ENCODE measurements around the gene MND1. TPM values are rescaled to one million over a fixed set of nuclear protein-coding genes. Genes with fewer than 3 reads are reported as not detected.

MND1 gene
- total and polyA plus RNA-seq, 2 experiments from 2014 or later, result 1.2 to 4.9 TPM

- Histone ChIP-seq H3K4me2 (ENCODE audit: unreplicated experiment) (no peak overlapping the region), H3K27me3 (replicated peaks; ENCODE audit: insufficient read depth) (no peaks in the 10 kb centered on the region), H3K9ac (no peak overlapping the region), H3K9me2 (ENCODE audit: insufficient read depth) (no peaks in the 10 kb centered on the region), H3K27ac (no peak overlapping the region), H3K4me1 (ENCODE audit: insufficient read depth) (no peaks in the 10 kb centered on the region), H3K79me2 (ENCODE audit: insufficient read depth) (no peaks in the 10 kb centered on the region), H3K9me3 (ENCODE audit: low read depth) (no peaks in the 10 kb centered on the region), H3K36me3 (ENCODE audit: low read depth) (no peaks in the 10 kb centered on the region), H3F3A (ENCODE audit: insufficient read depth) (no peaks in the 10 kb centered on the region), H2AFZ (no peak overlapping the region), H4K20me1 (ENCODE audit: insufficient read depth) (no peaks in the 10 kb centered on the region), H3K4me3 (no peak overlapping the region)
- in situ Hi-C loops (cut with MboI), result no loop called here
- TF ChIP-seq EZH2 (IDR thresholded peaks at IDR 0.05; ENCODE audit: insufficient read depth, poor library complexity, severe bottlenecking) (no peak), EZH2phosphoT487 (IDR thresholded peaks at IDR 0.05; ENCODE audit: insufficient read depth, low read depth) (no peak)
- 92 to 98% methylated on average over 3 of the region's 3 CpGs for WGBS, 2 experiments (ENCODE audit: low coverage in 1 of 2, low lambda C conversion rate in 2 of 2, missing lambda C conversion rate in 2 of 2)
- no peak for DNase-seq
Observed at GRCh38 chr4:153398713-153399112, 54.2 kb downstream of the MND1 start.

GRCh38 chr4:153399358-153399757, 54.9 kb downstream of the MND1 start:
- TF ChIP-seq EZH2 (IDR thresholded peaks at IDR 0.05; ENCODE audit: insufficient read depth, poor library complexity, severe bottlenecking) (no peak), EZH2phosphoT487 (IDR thresholded peaks at IDR 0.05; ENCODE audit: insufficient read depth, low read depth) (no peak)
- Histone ChIP-seq H3K27ac (no peak overlapping the region), H3K4me1 (ENCODE audit: insufficient read depth) (no peaks in the 10 kb centered on the region), H3K9ac (no peak overlapping the region), H3F3A (ENCODE audit: insufficient read depth) (no peaks in the 10 kb centered on the region), H3K9me3 (ENCODE audit: low read depth) (no peaks in the 10 kb centered on the region), H3K27me3 (replicated peaks; ENCODE audit: insufficient read depth) (no peaks in the 10 kb centered on the region), H3K79me2 (ENCODE audit: insufficient read depth) (no peaks in the 10 kb centered on the region), H2AFZ (no peak overlapping the region), H3K9me2 (ENCODE audit: insufficient read depth) (no peaks in the 10 kb centered on the region), H3K4me2 (ENCODE audit: unreplicated experiment) (no peak overlapping the region), H3K4me3 (no peak overlapping the region), H3K36me3 (ENCODE audit: low read depth) (no peaks in the 10 kb centered on the region), H4K20me1 (ENCODE audit: insufficient read depth) (no peaks in the 10 kb centered on the region)
- in situ Hi-C loops (cut with MboI), result no loop called here
- no peak for DNase-seq
- WGBS, 2 experiments (ENCODE audit: low coverage in 1 of 2, low lambda C conversion rate in 2 of 2, missing lambda C conversion rate in 2 of 2), result 91 to 94% methylated on average over 3 of the region's 3 CpGs

GRCh38 chr4:153401501-153401900, 57.0 kb downstream of the MND1 start:
- H3K79me2 ChIP-seq (ENCODE audit: insufficient read depth), result no peaks in the 10 kb centered on the region
- no peak overlapping the region for H3K4me3 ChIP-seq
- H3K36me3 ChIP-seq (ENCODE audit: low read depth), result no peaks in the 10 kb centered on the region
- no peaks in the 10 kb centered on the region for H3K4me1 ChIP-seq (ENCODE audit: insufficient read depth)
- in situ Hi-C loops (cut with MboI), result no loop called here
- H3K9me2 ChIP-seq (ENCODE audit: insufficient read depth), result no peaks in the 10 kb centered on the region
- H3K9ac ChIP-seq, result no peak overlapping the region
- no peaks in the 10 kb centered on the region for H3F3A ChIP-seq (ENCODE audit: insufficient read depth)
- no peaks in the 10 kb centered on the region for H4K20me1 ChIP-seq (ENCODE audit: insufficient read depth)
- H3K4me2 ChIP-seq (ENCODE audit: unreplicated experiment), result no peak overlapping the region
- no peak overlapping the region for H3K27ac ChIP-seq
- no peak for DNase-seq
- no peaks in the 10 kb centered on the region for H3K9me3 ChIP-seq (ENCODE audit: low read depth)
- WGBS, 2 experiments (ENCODE audit: low coverage in 1 of 2, low lambda C conversion rate in 2 of 2, missing lambda C conversion rate in 2 of 2), result 95 to 97% methylated on average over 1 of the region's 1 CpG
- H2AFZ ChIP-seq, result no peak overlapping the region
- TF ChIP-seq EZH2 (IDR thresholded peaks at IDR 0.05; ENCODE audit: insufficient read depth, poor library complexity, severe bottlenecking), result no peak
- TF ChIP-seq EZH2phosphoT487 (IDR thresholded peaks at IDR 0.05; ENCODE audit: insufficient read depth, low read depth), result no peak
- H3K27me3 ChIP-seq (replicated peaks; ENCODE audit: insufficient read depth), result no peaks in the 10 kb centered on the region

GRCh38 chr4:153402366-153402765, 57.9 kb downstream of the MND1 start:
- Histone ChIP-seq H2AFZ (no peak overlapping the region), H3K9me2 (ENCODE audit: insufficient read depth) (no peaks in the 10 kb centered on the region), H3K4me2 (ENCODE audit: unreplicated experiment) (no peak overlapping the region), H3F3A (ENCODE audit: insufficient read depth) (no peaks in the 10 kb centered on the region), H3K27me3 (replicated peaks; ENCODE audit: insufficient read depth) (no peaks in the 10 kb centered on the region), H3K27ac (no peak overlapping the region), H3K9ac (no peak overlapping the region), H4K20me1 (ENCODE audit: insufficient read depth) (no peaks in the 10 kb centered on the region), H3K36me3 (ENCODE audit: low read depth) (no peaks in the 10 kb centered on the region), H3K79me2 (ENCODE audit: insufficient read depth) (no peaks in the 10 kb centered on the region), H3K4me1 (ENCODE audit: insufficient read depth) (no peaks in the 10 kb centered on the region), H3K9me3 (ENCODE audit: low read depth) (no peaks in the 10 kb centered on the region), H3K4me3 (no peak overlapping the region)
- no peak for TF ChIP-seq EZH2 (IDR thresholded peaks at IDR 0.05; ENCODE audit: insufficient read depth, poor library complexity, severe bottlenecking)
- TF ChIP-seq EZH2phosphoT487 (IDR thresholded peaks at IDR 0.05; ENCODE audit: insufficient read depth, low read depth), result no peak
- DNase-seq, result peak; percentile 29
- in situ Hi-C loops (cut with MboI), result no loop called here
- WGBS, 2 experiments (ENCODE audit: low coverage in 1 of 2, low lambda C conversion rate in 2 of 2, missing lambda C conversion rate in 2 of 2), result 83 to 93% methylated on average over 2 of the region's 2 CpGs

- no peaks in the 10 kb centered on the region for H3F3A ChIP-seq (ENCODE audit: insufficient read depth)
- DNase-seq, result peak; percentile 16
- H3K27me3 ChIP-seq (replicated peaks; ENCODE audit: insufficient read depth), result no peaks in the 10 kb centered on the region
- H3K4me2 ChIP-seq (ENCODE audit: unreplicated experiment), result no peak overlapping the region
- H3K9ac ChIP-seq, result no peak overlapping the region
- WGBS, 2 experiments (ENCODE audit: low coverage in 1 of 2, low lambda C conversion rate in 2 of 2, missing lambda C conversion rate in 2 of 2), result 98 to 100% methylated on average over 1 of the region's 1 CpG
- in situ Hi-C loops (cut with MboI), result no loop called here
- H3K36me3 ChIP-seq (ENCODE audit: low read depth), result no peaks in the 10 kb centered on the region
- no peaks in the 10 kb centered on the region for H3K4me1 ChIP-seq (ENCODE audit: insufficient read depth)
- H3K27ac ChIP-seq, result no peak overlapping the region
- no peak overlapping the region for H3K4me3 ChIP-seq
- H3K9me3 ChIP-seq (ENCODE audit: low read depth), result no peaks in the 10 kb centered on the region
- TF ChIP-seq EZH2 (IDR thresholded peaks at IDR 0.05; ENCODE audit: insufficient read depth, poor library complexity, severe bottlenecking) (no peak), EZH2phosphoT487 (IDR thresholded peaks at IDR 0.05; ENCODE audit: insufficient read depth, low read depth) (no peak)
- H3K79me2 ChIP-seq (ENCODE audit: insufficient read depth), result no peaks in the 10 kb centered on the region
- H4K20me1 ChIP-seq (ENCODE audit: insufficient read depth), result no peaks in the 10 kb centered on the region
- H3K9me2 ChIP-seq (ENCODE audit: insufficient read depth), result no peaks in the 10 kb centered on the region
- H2AFZ ChIP-seq, result no peak overlapping the region
Observed at GRCh38 chr4:153403726-153404125, 59.2 kb downstream of the MND1 start.
